Astrocyte of the cerebellum (primary cell): ENCODE data around the gene SEPTIN1.

Experiments
- DNase-seq: peaks from one replicate; pipeline ENCODE4 v3.0.0-alpha.2; 2011; ENCODE audit warnings: low read depth
- H3K4me3 ChIP-seq: 2 replicates; pipeline ENCODE4 v1.5.1; 2011; ENCODE audit warnings: mild to moderate bottlenecking, low read depth, low read length, moderate library complexity
- CTCF ChIP-seq: IDR thresholded peaks from 2 replicates; pipeline ENCODE4 v1.5.1; 2012; ENCODE audit warnings: low read length, low read depth, moderate library complexity, mild to moderate bottlenecking; ENCODE audit errors: missing control alignments
- in situ Hi-C: cut with HindIII; loops from 2 replicates; pipeline ENCODE4 v1.10.0; 2017; ENCODE audit warnings: low sequenced_read_pairs

Gene SEPTIN1

DNA sequence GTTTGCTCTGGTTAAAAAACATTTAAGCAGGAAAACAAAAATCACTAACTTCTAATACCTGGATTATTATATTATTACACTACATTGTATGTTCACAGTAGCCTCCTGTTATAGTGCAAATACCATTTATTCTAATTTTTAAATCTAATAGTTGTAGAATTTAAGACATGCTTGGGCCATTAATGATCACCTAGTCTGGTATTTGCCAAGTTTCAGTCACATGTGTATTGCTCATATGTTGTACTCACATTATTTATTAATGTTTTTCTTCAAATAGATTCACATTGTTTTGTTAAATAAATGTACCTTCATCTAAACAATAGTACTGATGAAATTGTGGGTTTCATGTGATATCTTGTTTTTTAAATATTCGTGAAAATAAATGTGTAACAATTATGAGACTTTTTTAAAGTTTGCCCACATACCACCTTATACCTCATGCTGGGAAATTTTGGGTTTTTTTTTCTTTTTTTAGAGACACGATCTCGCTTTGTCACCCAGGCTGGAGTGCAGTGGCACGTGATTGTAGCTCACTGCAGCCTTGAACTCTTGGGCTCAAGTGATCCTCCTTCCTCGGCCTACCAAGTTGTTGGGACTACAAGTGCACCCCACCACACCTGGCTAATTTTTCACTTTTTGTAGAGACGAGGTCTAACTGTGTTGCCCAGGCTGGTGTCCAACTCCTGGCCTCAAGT lies 30.9 kb upstream of the SEPTIN1 start:
- TF ChIP-seq CTCF: no peak
- in situ Hi-C loops: no loop called here
- DNase-seq: no peak
- no peak overlapping the region for H3K4me3 ChIP-seq

DNA sequence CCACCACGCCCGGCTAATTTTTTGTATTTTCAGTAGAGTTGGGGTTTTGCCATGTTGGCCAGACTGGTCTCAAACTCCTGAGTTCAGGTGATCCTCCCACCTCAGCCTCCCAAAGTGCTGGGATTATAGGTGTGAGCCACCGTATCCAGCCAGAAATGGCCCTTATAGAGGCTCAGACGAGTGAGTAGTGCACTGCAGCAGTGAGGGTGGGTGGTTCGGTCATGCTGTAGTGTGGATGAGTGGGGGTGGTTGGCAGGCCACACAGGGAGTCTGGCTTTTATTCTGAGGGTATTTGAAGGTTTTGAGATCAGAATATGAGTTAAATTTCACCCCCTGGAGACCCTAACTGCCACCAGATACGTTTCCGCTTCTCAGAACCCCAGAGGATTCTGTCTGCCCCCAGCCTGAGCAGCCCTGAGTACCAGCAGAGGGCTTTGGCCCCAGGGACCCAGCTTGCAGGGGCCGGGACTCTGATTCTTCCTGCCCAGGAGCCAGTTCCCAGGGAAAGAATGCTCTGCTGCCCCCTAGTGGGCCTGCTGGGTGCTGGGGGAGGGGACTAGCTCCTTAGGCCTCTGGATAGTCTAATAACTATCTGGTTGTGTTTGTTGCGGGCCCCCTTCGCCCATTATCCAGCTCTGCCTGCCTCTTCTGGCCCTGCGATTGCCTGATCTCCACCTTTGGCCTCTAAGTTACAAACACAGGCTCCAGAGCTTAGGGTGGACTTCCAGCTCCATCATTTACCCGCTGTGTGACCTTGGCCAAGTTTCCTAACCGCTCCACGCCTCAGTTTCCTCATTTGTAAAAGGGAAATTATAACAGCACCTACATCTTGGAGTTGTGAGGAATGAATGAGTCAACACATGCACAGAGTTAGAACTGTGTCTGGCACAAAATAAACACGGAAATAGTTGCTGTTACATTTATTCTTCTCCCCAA lies 27.0 kb upstream of the SEPTIN1 start:
- TF ChIP-seq CTCF: peak; percentile 97
- in situ Hi-C loops: no loop called here
- peak; percentile 73 for DNase-seq
- H3K4me3 ChIP-seq: no peak overlapping the region

DNA sequence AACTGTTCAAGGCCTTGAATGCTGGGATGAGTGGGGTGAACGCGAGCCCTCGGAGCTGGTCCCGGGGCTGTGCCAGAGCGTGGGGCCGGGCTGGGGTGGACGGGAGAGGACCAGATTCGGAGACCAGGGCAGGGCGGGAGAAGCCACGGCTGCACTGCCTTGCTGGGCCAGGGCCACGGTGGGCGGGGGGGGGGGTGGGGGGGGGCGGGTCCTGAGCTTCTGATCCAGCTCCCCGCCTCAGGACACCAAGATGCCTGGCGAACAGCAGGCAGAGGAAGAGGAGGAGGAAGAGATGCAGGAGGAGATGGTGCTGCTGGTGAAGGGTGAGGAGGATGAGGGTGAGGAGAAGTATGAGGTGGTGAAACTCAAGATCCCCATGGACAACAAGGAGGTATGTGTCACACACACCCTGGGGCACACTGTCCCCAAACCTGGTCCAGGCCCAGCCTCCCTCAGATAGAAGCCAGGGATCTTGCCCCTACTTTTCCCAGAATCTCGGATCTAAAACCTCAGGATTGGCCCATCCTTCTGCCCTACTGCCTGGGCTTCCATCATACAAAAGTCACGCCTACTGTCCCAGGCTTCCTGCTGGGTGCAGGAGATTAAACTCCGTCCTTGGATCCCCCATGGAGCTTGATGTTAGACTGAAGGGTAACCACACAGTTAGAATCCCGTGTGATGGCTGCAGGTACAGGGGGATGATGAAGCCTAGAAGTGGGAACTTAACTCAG lies 25.6 kb upstream of the SEPTIN1 start:
- in situ Hi-C loops: no loop called here
- no peak for TF ChIP-seq CTCF
- peak overlapping the region; percentile 78 for H3K4me3 ChIP-seq
- DNase-seq: no peak

DNA sequence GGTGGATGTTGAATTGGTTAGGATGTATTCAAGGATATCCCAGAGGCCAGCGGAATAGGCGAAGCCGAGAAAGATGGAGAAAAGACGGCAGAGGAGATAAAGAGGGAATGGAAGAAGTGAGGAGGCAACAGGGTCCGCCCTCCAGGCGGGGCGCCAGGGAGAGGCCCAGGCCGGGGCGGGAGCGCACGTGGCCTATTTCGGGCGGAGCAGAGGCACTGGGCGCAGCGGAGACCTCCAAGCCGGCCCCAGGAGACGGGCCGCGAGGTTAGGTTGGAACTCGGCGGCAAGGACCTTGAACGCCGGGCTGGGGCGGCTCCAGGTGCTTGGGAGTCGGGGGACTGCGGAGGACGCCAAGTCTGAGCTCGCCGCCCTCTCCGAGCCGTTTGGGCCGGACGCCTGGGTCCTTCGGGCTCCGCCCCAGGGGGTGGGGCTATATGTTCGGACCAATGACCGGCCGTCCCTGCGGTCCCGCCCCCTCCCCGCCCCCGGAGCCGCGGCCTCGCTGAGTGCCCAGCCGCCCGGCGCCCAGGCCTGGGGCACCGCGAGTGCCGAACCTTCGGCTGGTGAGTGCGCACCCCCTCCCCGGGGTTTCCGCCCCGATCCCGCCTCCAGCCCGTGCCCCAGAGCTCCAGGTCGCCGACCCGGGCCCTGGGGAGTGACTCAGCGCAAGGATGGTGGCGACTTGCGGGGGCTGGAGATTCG lies 24.9 kb upstream of the SEPTIN1 start, which contains the start of gene ZNF771:
TSS of gene ZNF771 (plus strand) at position 505 of the 702 bp plus-strand sequence. CDS start 448 bp downstream, outside the sequence.
- peak within 1 kb of the TSS; percentile 78 for H3K4me3 ChIP-seq
- TF ChIP-seq CTCF: no peak
- in situ Hi-C loops: no loop called here
- DNase-seq: peak; percentile 51

GRCh38 chr16:30406795-30407101 lies 24.4 kb upstream of the SEPTIN1 start:
- no peak for TF ChIP-seq CTCF
- no peak for DNase-seq
- in situ Hi-C loops: no loop called here
- H3K4me3 ChIP-seq: peak overlapping the region; percentile 78
